SK-MEL-5 (cell line): ENCODE data around the gene PCNT. TPM values are rescaled to one million over a fixed set of nuclear protein-coding genes. Genes with fewer than 3 reads are reported as not detected.

Experiments
- DNase-seq: peaks from one replicate; pipeline ENCODE4 v3.0.0-alpha.2; 2016; ENCODE audit warnings: low read depth, low spot score
- in situ Hi-C: cut with HindIII; loops from 2 replicates; pipeline ENCODE4 v1.10.0; 2016; ENCODE audit warnings: low sequenced_read_pairs, high pct_unique_total_duplicates, low pct_unique_long_range_greater_than_20kb
- polyA plus RNA-seq, 2 experiments: library from polyadenylated mRNA; depleted of rRNA; stranded (reverse); fragments of >200 nt; gene quantifications; 2 replicates each; pipeline ENCODE4 v1.2.3, GENCODE V29; 2015
- total RNA-seq: library from RNA; depleted of rRNA; stranded (reverse); fragments of >200 nt; shearing (Covaris generic); gene quantifications from 2 replicates; pipeline ENCODE4 v1.2.3, GENCODE V29; 2014; rRNA removed

PCNT gene, protein sequence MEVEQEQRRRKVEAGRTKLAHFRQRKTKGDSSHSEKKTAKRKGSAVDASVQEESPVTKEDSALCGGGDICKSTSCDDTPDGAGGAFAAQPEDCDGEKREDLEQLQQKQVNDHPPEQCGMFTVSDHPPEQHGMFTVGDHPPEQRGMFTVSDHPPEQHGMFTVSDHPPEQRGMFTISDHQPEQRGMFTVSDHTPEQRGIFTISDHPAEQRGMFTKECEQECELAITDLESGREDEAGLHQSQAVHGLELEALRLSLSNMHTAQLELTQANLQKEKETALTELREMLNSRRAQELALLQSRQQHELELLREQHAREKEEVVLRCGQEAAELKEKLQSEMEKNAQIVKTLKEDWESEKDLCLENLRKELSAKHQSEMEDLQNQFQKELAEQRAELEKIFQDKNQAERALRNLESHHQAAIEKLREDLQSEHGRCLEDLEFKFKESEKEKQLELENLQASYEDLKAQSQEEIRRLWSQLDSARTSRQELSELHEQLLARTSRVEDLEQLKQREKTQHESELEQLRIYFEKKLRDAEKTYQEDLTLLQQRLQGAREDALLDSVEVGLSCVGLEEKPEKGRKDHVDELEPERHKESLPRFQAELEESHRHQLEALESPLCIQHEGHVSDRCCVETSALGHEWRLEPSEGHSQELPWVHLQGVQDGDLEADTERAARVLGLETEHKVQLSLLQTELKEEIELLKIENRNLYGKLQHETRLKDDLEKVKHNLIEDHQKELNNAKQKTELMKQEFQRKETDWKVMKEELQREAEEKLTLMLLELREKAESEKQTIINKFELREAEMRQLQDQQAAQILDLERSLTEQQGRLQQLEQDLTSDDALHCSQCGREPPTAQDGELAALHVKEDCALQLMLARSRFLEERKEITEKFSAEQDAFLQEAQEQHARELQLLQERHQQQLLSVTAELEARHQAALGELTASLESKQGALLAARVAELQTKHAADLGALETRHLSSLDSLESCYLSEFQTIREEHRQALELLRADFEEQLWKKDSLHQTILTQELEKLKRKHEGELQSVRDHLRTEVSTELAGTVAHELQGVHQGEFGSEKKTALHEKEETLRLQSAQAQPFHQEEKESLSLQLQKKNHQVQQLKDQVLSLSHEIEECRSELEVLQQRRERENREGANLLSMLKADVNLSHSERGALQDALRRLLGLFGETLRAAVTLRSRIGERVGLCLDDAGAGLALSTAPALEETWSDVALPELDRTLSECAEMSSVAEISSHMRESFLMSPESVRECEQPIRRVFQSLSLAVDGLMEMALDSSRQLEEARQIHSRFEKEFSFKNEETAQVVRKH (N-terminal part only)
- total RNA-seq, result 8.8 and 9.0 TPM in 2 replicates
- polyA plus RNA-seq (2015; cell fraction: cytosol; rRNA removed), result 14.5 and 15.6 TPM in 2 replicates
- 54.4 and 62.1 TPM in 2 replicates for polyA plus RNA-seq (2015; cell fraction: nucleus; rRNA removed)

DNA sequence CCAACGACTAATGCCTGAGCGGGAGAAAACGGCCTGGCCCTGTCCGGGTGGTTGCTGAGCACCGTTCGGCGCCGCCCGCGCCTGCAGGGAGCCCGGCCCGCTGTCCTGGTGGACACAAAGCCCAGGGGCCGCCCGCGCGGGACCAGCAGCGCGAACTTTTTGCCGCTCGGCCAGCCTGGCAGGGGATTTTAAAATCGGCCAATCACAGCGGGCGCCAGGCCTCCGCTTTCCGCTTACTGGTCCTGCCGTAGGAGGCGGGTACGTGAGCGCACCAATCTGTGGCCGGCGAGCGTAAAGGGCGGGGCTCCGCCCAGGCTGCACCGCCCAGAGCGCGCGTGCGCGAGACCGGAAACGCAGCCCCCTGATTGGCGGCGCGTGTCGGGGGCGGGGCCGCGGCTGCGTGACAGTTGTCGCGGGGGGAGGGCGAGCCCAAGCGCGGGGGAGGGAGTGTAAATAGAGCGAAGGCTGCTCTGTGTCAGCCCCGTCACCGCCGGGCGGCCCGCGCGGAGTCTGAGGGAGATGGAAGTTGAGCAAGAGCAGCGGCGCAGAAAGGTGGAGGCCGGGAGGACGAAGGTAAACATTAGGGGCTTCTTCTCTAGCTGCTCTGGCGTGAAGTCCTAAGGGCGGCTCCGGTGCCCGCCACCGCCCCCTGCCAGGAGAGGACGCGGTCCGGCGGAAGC is at the start of gene PCNT, which contains the start of gene C21orf58:
Gene PCNT (plus strand): TSS at position 447 of the 680 bp plus-strand sequence. CDS start 73 bp downstream, at position 520.
Gene C21orf58 (minus strand): TSS at position 161 of the 680 bp plus-strand sequence. CDS start 1,132 bp downstream, outside the sequence.
- in situ Hi-C loops, result no loop called here

DNA sequence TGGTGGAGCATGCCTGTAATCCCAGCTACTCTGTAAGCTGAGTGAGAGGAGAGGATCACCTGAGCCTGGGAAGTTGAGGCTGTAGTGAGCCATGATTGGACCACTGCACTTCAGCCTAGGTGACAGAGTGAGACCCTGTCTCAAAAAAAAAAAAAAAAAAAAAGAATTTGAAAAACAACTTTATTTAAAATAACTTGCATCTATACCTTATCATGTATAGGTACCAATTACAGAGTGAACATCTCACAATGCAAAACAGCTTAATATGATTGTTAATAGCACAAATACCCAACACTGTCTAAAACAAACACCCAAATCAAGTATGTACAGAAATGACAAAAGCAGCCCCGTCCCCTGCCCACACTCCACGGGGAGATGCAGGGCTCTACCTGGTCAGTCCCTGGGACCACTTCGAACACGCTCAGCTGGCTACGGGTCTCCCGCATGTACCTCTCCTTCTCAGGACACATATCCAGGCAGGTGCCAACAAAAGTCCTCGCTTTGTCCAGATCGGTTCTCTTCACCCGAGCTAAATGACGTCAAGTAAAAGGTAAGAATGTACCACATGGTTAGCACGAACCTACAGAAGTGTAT is 49.1 kb upstream of the PCNT start:
- in situ Hi-C loops, result no loop called here

More for the DNA sequence above, at the start of gene PCNT, which contains the start of gene C21orf58:
- DNase-seq, result peak; percentile 95

DNA sequence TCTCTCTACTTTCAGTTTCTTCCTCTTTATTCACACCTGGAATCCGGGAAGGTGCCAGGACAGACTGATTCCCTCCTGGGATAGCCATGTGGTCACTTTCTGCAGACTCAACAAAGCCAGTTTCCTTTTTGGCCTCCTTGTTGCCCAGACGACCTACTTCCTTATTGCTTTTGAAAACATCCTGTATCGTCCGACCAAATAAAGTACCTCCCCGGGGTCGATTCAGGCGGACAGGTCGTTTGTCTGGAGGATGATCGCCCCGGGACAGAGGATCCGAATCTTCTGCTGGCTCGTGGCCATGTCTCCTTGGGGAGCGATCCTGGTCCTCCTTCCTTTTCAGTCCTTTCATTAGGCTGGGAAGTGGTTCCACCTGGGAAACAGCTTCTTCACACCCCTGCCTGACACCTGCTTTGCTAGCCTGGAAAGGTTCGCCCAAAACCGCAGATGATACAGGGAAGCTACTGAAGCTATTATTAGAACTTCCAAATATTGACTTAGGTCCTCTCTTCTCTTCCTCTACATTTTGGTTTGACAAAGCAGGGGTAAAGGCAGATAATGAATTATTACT is 39.8 kb upstream of the PCNT start:
- in situ Hi-C loops, result no loop called here
- DNase-seq, result no peak

More for the DNA sequence above, 49.1 kb upstream of the PCNT start:
- DNase-seq, result no peak

DNA sequence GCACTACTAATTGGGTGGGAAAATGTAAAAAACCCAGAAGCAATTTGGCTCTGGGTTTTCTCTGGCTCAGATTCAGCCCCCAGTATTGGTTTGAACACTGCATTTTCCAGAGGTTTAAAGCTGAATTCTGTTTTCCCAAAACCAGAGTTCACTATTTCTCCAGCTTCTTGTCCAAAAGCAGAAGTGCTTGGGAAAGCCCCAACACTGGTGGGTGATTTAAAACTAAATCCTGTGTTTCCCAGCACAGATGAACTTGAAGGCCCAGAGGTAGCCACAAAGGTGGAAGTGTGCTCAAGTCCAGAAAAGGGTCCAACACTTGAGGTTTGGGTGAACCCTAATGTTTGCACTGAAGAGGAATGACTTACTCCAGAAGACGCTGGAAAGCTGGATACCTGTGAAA is 39.2 kb upstream of the PCNT start:
- in situ Hi-C loops, result no loop called here
- DNase-seq, result no peak

DNA sequence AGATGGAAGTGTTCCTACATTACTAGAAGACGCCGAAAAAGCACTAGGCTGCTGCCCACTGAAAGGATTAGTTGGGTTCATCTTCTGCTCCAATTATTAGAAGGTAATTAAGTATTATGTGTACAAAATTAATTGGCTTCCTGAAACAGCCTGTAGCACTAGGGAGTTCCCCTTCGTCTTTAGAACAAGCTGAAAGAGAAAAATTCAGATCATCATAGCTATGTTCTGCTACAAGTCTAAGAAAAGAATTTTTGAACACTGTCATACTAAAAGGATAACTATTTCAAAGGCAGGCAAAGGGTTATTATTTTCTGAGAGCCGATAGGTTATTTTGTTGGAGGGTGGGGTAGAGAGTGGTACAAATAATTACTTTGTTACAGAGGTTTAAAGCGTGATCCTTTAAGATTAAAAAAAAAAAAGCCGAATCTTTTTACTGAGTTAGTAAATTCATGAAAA is 38.7 kb upstream of the PCNT start, which contains the start of gene MCM3AP:
Gene MCM3AP (minus strand): TSS at position 406 of the 456 bp plus-strand sequence. CDS start 325 bp downstream, at position 81.
- in situ Hi-C loops, result no loop called here
- no peak for DNase-seq

DNA sequence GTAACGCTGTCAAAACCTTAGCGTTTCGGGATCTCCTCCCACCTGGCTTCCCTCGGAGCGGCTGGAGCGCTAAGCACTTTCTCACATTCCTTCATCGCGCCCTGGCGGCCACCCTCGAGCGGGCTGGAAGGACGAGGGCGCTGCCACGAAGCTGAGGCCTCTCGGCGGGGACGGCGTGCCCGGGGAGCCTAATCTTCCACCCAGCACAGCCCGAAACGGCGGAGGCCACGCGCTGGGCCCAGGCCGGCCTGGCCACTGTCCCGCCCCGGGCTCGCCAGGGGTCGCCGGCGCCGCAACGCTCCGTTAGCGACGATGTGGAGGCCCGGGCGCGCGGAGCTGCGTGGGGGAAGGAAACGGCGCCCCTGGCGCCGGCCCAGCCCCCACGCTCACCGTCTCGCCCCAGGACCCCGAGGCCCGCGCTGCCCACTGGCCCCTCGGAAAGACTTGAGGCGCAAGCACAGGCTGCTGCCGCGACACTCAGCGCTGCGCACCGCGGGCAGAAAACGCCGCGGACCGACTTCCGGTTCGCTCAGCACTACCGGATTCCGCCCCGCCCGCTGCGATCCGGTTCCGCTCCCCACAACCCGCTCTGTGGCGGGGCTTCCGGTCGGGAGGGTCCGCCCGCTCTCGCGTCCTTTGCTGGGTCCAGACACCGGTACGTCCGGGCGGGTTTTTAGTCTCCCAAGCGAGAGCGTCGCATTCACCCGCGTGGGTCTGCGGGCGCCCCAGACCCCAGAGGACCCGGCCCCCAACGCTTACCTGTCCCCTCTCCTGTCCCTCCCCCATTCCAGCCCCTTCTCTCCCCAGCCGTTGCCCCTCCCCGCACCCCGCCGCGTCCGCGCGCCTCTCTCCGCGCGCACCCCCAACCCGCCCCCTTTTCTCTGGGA is 38.0 kb upstream of the PCNT start, which contains the start of gene YBEY:
Gene YBEY (plus strand): TSS at position 582 of the 887 bp plus-strand sequence. CDS start 572 bp downstream, outside the sequence.
- peak; percentile 88 for DNase-seq
- in situ Hi-C loops, result no loop called here

DNA sequence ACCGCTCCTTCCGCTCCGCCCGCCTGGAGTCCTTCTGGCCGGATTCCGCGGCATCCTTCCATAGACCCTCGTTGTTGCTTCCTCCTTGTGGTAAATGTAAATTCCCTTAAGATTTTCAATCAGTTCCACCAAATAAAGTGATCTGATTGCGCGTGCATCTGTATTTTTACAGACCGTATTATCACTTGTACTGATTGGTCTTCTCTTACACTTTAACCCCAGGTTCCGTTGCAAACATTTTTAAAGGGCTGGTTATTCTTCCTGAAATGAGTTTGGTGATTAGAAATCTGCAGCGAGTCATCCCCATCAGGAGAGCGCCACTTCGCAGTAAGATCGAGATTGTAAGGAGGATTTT is 37.3 kb upstream of the PCNT start:
- DNase-seq, result no peak
- in situ Hi-C loops, result no loop called here

DNA sequence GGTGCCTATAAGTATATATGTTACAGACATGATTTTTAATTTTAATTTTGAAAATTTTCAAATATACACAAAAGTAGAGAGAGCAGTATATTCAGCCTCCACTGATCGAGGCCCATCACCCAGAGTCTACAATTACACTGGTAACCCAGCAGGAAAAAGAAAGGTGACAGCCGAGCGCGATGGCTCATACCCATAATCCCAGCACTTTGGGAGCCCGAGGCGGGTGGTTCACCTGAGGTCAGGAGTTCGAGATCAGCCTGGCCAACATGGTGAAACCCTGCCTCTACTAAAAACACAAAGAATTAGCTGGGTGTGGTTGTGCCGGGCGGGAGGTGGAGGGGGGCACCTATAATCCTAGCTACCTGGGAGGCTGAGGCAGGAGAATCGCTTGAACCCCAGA is 36.4 kb upstream of the PCNT start:
- in situ Hi-C loops, result no loop called here
- DNase-seq, result no peak

DNA sequence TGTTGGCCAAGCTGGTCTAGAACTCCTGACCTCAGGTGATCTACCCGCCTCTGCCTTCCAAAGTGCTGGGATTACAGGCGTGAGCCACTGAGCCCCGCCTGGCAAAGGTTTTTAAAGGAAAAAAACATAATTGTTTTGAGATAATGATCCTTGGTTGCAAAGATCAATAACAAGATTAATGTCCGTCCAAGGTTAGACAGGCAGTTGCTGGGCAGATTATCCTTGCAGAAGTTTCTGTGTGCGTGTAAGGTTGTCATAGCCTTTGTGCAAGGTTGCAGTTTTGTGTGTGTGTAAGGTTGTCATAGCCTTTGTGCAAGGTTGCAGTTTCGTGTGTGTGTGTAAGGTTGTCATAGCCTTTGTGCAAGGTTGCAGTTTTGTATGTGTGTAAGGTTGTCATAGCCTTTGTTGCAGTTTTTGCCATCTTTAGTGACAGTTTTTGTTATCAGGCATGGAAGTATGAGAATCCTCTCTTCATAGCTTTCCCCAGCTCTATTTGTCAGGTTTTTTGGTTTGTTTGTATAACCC is 34.2 kb upstream of the PCNT start:
- in situ Hi-C loops, result no loop called here
- no peak for DNase-seq

DNA sequence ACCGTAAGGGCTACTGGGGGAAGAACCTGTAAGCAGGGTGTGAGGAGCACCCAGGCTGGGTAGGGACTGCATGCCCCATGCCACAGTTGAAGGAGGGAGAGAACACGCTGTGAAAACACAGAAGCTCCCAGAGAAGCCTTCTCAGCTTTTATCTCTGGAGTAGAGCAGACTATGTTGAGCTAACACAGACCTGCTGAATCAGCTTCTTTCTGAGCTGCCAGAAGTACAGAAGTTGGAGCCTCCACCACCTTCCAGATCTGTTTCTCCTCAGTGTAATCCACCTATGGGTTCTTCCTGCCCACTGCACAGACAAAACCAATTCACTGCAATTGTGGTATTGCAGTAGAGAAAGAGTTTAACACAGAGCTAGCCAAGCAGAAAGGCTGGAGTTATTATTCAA is 32.4 kb upstream of the PCNT start:
- in situ Hi-C loops, result no loop called here
- DNase-seq, result no peak

DNA sequence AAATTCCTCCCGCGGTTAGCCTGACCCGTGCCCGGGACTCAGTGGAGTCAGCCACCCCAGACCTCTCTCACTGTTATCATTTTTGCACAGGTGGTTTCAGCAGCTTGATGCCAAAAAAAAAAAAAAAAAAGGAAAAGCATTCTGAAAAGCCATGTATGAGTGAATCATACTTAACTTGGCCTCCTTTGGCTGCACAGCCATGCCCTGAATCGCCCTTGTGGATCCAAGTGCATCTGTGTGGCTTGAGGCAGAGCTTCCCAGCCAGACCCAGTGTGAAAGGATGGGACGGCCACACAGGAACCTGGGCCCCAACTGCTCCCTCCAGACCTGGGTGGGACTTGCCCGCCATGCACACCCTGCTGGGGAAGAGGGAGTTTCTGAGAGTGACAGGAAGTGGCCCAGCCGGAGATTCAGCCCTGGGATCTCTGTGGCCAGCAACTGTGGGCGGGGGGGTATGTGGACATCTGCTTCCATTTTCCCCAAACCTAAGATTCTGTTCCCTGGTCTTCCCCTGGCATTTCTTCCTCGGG is 29.2 kb upstream of the PCNT start:
- no peak for DNase-seq
- in situ Hi-C loops, result no loop called here

DNA sequence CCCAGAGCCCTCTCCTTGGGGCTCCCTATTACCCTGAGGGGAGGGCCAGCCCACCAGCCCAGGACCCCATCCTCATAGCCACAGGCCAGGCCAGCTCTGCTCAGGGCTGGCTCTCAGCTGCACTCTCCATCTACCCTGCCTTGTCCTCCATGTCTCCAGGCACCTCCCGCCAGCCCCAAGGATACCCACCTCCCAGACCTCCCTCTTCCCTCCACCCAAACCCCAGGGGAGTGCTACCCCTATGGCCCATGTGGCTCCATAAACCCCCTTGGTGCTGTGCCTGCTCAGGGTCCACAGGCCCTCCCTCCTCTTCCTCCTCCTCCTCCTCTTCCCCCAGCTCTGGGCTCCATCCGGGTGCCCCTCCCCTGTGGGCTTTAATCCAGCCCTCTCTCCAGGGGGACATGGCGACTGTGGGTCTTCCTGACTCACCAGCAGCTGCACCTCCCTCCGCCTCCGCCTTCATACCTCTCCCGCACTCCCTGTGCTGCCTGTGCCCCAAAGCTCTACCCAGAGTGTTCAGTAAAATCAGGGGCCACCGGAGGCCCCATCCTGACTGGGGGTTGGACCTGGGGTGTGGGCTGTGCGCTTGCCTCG is 28.7 kb upstream of the PCNT start:
- in situ Hi-C loops, result no loop called here
- DNase-seq, result no peak

DNA sequence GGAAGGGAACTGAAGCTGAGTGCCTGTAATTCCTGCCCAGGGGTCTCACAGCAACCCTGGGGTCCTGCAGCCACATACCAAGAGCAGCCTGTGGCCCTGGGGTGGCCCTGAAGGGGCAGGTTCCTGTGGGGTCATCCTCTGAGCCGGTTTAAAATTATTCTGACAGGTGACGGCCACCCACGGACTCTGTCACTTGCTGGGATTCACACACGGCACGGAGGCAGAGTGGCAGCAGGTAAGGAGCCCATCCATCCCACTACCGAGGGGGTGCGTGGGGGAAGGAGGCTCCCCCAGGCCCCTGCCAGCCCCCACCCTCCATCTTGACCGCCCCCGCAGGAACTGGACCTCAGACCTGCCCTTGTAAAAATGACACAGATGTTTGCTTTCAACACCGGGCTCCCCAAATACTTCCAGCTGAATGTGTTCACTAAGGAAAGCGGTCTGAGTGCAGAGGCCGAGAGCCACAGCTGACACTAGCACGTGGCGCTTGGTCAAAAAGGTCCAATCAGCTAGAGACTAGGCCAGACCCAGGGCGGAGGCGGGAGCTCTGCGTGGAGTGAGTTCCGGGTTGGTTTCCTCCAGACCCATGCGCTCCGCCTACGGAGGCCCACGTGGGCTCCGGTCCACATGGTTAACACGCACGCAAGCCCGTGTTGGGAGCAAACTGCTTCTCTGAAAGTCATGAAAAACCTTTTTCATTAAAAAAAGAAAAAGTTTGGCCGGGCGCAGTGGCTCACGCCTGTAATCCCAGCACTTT is 27.8 kb upstream of the PCNT start:
- in situ Hi-C loops, result no loop called here
- DNase-seq, result no peak
